ENCODE measurements around the gene STS. TPM values are rescaled to one million over a fixed set of nuclear protein-coding genes. Genes with fewer than 3 reads are reported as not detected.
A peak's percentile ranks its signal among the peaks of the same experiment; 100 is the strongest.
"Not testable (repeated sequence)": the region's sequence is repeated elsewhere in the genome, so short reads cannot be mapped to it uniquely, and the experiment has no call there.

STS gene
- total RNA-seq, 2 experiments from 2014 or later: 0.32 to 0.38 TPM

DNA sequence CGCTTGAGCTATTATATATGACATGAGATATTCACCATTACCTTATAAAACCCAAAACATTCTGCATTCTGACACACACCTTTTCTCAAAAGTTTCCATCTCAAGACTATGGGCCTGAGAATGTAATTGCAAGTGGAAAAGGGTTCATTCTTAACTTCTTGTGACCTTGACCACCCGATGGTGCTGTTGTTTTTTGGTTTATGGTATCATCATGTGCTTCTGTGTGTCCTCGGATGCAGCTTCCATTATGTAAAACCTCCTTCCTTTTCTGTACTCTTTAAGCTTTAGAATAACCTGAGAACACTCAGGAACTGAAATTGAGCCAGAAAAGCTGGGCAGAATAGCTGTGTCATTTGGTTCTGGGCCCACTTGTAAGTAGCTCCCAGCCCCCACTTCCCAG is 16.7 kb downstream of the STS start:
- intact Hi-C loops (cut with micrococcal nuclease): no loop called here
- Mint-ChIP-seq H3K4me3 (no peak overlapping the region), H3K27ac (no peak overlapping the region), H3K27me3 (ENCODE audit: low read depth) (no peaks in the 10 kb centered on the region), H3K9me3 (no peaks in the 10 kb centered on the region), H3K36me3 (ENCODE audit: low read depth) (no peaks in the 10 kb centered on the region), H3K4me1 (ENCODE audit: low read depth) (no peaks in the 10 kb centered on the region)
- CTCF ChIA-PET: no interaction called here
- DNase-seq: no peak

- Mint-ChIP-seq H3K27ac (no peak overlapping the region), H3K9me3 (no peaks in the 10 kb centered on the region), H3K27me3 (ENCODE audit: low read depth) (no peaks in the 10 kb centered on the region), H3K4me1 (ENCODE audit: low read depth) (no peaks in the 10 kb centered on the region), H3K4me3 (no peak overlapping the region), H3K36me3 (ENCODE audit: low read depth) (no peaks in the 10 kb centered on the region)
- intact Hi-C loops (cut with micrococcal nuclease): no loop called here
- CTCF ChIA-PET: no interaction called here
- DNase-seq: no peak
These were observed 20.9 kb downstream of the STS start for GRCh38 chrX:7168371-7168770.

DNA sequence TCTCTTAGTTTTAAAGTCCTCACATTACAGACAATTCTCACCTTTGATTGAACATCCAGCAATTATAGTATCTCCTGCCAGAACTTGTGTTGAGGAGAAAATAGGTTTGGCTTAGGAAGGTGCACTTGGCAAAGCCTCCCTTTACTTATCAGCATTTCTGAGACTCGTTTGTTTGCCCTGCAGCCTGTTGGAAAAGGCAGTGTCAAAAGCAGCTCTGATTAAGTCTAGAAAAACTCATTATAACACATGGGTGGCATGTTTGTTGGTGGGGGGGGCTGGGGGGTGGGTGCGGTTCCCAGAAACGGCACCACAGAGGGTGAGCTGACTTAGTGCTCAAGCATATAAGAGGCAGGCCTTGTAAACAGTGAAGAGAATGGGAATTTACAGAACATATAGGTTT is 22.1 kb downstream of the STS start:
- Mint-ChIP-seq H3K9me3 (no peaks in the 10 kb centered on the region), H3K36me3 (ENCODE audit: low read depth) (no peaks in the 10 kb centered on the region), H3K4me1 (ENCODE audit: low read depth) (no peaks in the 10 kb centered on the region), H3K27me3 (ENCODE audit: low read depth) (no peaks in the 10 kb centered on the region), H3K27ac (no peak overlapping the region), H3K4me3 (no peak overlapping the region)
- no peak for DNase-seq
- CTCF ChIA-PET: no interaction called here
- intact Hi-C loops (cut with micrococcal nuclease): loop anchor here (5.0 kb wide), 1 partner anchor 102 kb away; no protein-coding TSS in a partner anchor

DNA sequence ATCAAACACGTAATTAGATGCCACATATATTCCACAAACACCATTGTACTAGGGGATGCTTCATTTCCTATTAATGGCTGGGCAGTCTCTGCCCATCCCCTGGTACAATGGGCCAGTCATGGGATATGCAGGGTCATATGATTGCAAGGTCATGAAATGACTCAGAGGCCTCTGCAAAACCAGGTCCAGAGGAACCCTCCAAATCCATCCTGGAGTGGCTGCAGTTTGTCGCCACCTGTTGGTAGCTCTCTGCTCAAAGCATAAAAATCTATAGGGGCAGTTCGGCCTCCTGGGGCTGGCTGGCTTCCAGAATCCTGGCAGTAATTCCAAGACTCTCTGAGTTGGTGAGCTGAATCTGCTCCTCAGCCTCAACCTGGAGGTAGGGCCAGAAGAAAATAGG is 23.4 kb downstream of the STS start:
- DNase-seq: peak; percentile 50
- H3K27me3 Mint-ChIP-seq (ENCODE audit: low read depth): no peaks in the 10 kb centered on the region
- no peaks in the 10 kb centered on the region for H3K9me3 Mint-ChIP-seq
- no peaks in the 10 kb centered on the region for H3K36me3 Mint-ChIP-seq (ENCODE audit: low read depth)
- no peak overlapping the region for H3K27ac Mint-ChIP-seq
- no peak overlapping the region for H3K4me3 Mint-ChIP-seq
- no peaks in the 10 kb centered on the region for H3K4me1 Mint-ChIP-seq (ENCODE audit: low read depth)
- intact Hi-C loops (cut with micrococcal nuclease): loop anchor here (1.0 to 5.0 kb wide), 2 partner anchors 39 to 104 kb away; no protein-coding TSS in a partner anchor
- CTCF ChIA-PET: interaction anchor here (1.0 kb wide), 1 partner anchor 31 kb away, joined by 3 read pairs; no protein-coding TSS in a partner anchor

DNA sequence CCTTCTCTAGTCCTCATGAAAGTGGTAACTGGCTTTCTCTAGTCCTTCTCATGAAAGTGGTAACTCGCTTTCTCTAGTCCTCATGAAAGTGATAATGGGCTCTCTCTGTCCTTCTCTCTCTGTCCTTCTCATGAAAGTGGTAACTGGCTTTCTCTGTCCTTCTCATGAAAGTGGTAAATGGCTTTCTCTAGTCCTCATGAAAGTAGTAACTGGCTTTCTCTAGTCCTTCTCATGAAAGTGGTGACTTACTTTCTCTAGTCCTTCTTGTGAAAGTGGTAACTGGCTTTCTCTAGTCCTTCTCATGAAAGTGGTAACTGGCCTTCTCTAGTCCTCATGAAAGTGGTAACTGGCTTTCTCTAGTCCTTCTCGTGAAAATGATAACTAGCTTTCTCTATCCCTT is 31.3 kb downstream of the STS start:
- H3K9me3 Mint-ChIP-seq; H3K36me3 Mint-ChIP-seq (ENCODE audit: low read depth); H3K4me1 Mint-ChIP-seq (ENCODE audit: low read depth); DNase-seq; H3K27ac Mint-ChIP-seq; H3K4me3 Mint-ChIP-seq; intact Hi-C loops (cut with micrococcal nuclease); H3K27me3 Mint-ChIP-seq (ENCODE audit: low read depth); CTCF ChIA-PET: not testable (repeated sequence)

GRCh38 chrX:7179446-7179845 is 31.9 kb downstream of the STS start:
- H3K9me3 Mint-ChIP-seq: no peaks in the 10 kb centered on the region
- no peak overlapping the region for H3K27ac Mint-ChIP-seq
- H3K4me1 Mint-ChIP-seq (ENCODE audit: low read depth): no peaks in the 10 kb centered on the region
- no peak overlapping the region for H3K4me3 Mint-ChIP-seq
- intact Hi-C loops (cut with micrococcal nuclease): no loop called here
- no peak for DNase-seq
- CTCF ChIA-PET: no interaction called here
- H3K36me3 Mint-ChIP-seq (ENCODE audit: low read depth): no peaks in the 10 kb centered on the region
- no peaks in the 10 kb centered on the region for H3K27me3 Mint-ChIP-seq (ENCODE audit: low read depth)

DNA sequence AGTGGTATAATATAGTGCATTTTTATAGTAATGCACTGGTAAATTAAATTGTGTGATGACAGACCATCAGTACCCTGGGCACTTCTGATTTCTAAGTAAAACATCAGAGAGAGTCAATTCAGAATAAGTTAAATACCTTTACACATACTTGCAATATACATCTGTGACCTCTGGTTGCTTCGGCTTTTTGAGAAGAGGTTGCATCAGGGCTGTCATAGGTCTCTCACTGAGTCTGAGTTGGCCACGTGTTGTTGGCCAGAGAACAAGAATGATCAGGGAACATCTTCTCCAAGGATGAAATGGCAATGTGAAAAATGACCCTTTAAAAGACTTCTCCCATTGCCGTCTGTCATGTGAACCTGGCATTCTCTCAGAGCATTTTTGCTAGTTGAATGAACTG is 37.3 kb downstream of the STS start:
- Mint-ChIP-seq H3K9me3 (no peaks in the 10 kb centered on the region), H3K36me3 (ENCODE audit: low read depth) (no peaks in the 10 kb centered on the region), H3K4me3 (no peak overlapping the region), H3K4me1 (ENCODE audit: low read depth) (no peaks in the 10 kb centered on the region), H3K27me3 (ENCODE audit: low read depth) (no peaks in the 10 kb centered on the region), H3K27ac (no peak overlapping the region)
- intact Hi-C loops (cut with micrococcal nuclease): no loop called here
- no peak for DNase-seq
- CTCF ChIA-PET: no interaction called here

DNA sequence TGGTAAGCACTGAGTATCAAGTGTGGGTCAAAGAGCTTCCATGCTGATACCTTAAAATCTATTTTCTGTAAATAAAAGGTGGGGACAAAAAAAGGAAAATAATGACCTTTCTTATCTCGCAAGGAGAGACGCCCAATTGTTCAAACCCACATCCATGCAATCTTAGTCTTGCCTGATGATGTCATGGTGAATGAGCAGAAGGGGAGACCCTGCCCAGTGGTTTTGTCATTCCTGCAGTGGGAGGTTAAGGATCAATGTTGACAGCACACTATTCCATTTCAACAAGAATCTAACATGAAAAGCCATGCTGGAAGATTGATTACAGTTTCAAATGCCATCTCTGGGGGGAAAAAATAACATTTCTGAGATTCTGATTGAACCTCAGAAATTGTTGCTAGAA is 41.2 kb downstream of the STS start:
- DNase-seq: no peak
- H3K27me3 Mint-ChIP-seq (ENCODE audit: low read depth): no peaks in the 10 kb centered on the region
- intact Hi-C loops (cut with micrococcal nuclease): no loop called here
- CTCF ChIA-PET: no interaction called here
- H3K36me3 Mint-ChIP-seq (ENCODE audit: low read depth): no peaks in the 10 kb centered on the region
- H3K9me3 Mint-ChIP-seq: no peaks in the 10 kb centered on the region
- no peaks in the 10 kb centered on the region for H3K4me1 Mint-ChIP-seq (ENCODE audit: low read depth)
- H3K4me3 Mint-ChIP-seq: no peak overlapping the region
- no peak overlapping the region for H3K27ac Mint-ChIP-seq

GRCh38 chrX:7190157-7190556 is 42.6 kb downstream of the STS start:
- H3K9me3 Mint-ChIP-seq: no peaks in the 10 kb centered on the region
- no peak overlapping the region for H3K27ac Mint-ChIP-seq
- H3K4me3 Mint-ChIP-seq: no peak overlapping the region
- H3K36me3 Mint-ChIP-seq (ENCODE audit: low read depth): no peaks in the 10 kb centered on the region
- no peaks in the 10 kb centered on the region for H3K27me3 Mint-ChIP-seq (ENCODE audit: low read depth)
- intact Hi-C loops (cut with micrococcal nuclease): no loop called here
- DNase-seq: no peak
- CTCF ChIA-PET: no interaction called here
- H3K4me1 Mint-ChIP-seq (ENCODE audit: low read depth): no peaks in the 10 kb centered on the region

DNA sequence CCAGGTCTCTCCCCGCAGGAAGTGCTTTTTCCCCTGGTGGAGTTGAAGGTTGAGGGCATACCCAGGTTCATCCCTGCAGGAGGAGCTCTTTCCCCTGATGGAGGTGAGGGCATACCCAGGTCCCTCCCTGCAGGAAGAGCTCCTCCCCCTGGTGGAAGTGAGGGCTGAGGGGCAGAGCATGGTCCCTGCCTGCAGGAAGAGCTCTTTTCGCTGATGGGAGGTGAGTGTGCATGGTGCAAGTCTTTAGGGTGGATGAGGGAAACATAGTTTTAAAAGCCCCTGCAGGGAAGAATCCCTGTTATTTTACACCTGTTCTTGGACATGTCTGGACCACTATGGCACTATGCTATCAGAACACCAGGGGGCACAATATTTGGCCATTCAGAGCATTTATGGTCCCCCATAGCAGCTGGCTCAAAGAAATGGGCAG is 44.2 kb downstream of the STS start:
- Mint-ChIP-seq H3K9me3 (no peaks in the 10 kb centered on the region), H3K4me1 (ENCODE audit: low read depth) (no peaks in the 10 kb centered on the region), H3K4me3 (no peak overlapping the region), H3K27ac (no peak overlapping the region), H3K27me3 (ENCODE audit: low read depth) (no peaks in the 10 kb centered on the region), H3K36me3 (ENCODE audit: low read depth) (no peaks in the 10 kb centered on the region)
- DNase-seq: no peak
- CTCF ChIA-PET: interaction anchor here (0.7 to 1.3 kb wide), 3 partner anchors 11 to 549 kb away, joined by 3 to 4 read pairs (median 3); no protein-coding TSS in a partner anchor
- intact Hi-C loops (cut with micrococcal nuclease): no loop called here

DNA sequence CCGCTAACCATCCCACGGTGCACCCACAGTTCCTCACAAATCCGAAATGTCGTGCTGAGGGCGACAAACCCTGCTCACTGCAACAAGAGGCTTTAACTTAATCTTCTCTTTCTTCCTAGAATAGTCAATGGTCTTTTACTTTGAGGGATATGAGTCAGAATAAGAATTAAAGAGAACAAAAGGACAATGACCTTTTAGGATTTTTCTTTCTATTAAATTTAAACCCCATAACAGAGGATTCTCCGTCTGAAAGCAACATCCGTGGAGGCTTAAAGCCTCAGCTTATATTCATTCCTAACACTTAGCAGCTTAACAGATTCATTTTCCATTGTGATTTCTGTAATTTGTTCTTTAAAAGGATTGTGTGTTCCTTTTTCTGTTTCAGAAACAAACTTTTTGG is 45.4 kb downstream of the STS start:
- Mint-ChIP-seq H3K4me3 (no peak overlapping the region), H3K36me3 (ENCODE audit: low read depth) (peaks cover 2% of the 10 kb centered on the region), H3K27me3 (ENCODE audit: low read depth) (no peaks in the 10 kb centered on the region), H3K27ac (no peak overlapping the region), H3K4me1 (ENCODE audit: low read depth) (no peaks in the 10 kb centered on the region), H3K9me3 (no peaks in the 10 kb centered on the region)
- intact Hi-C loops (cut with micrococcal nuclease): no loop called here
- CTCF ChIA-PET: no interaction called here
- no peak for DNase-seq

- intact Hi-C loops (cut with micrococcal nuclease): no loop called here
- DNase-seq: no peak
- Mint-ChIP-seq H3K9me3 (no peaks in the 10 kb centered on the region), H3K27me3 (ENCODE audit: low read depth) (no peaks in the 10 kb centered on the region), H3K4me1 (ENCODE audit: low read depth) (no peaks in the 10 kb centered on the region), H3K27ac (no peak overlapping the region), H3K36me3 (ENCODE audit: low read depth) (peaks cover 2% of the 10 kb centered on the region), H3K4me3 (no peak overlapping the region)
- CTCF ChIA-PET: no interaction called here
These were observed 47.1 kb downstream of the STS start for GRCh38 chrX:7194606-7195005.
